ENCODE measurements around the gene CCDC85B.

CCDC85B gene

GRCh38 chr11:65851811-65852507, 38.5 kb upstream of the CCDC85B start:
- H3K9me3 ChIP-seq (ENCODE audit: control insufficient read depth, low read length), result no peaks in the 10 kb centered on the region
- WGBS, 2 experiments (ENCODE audit: insufficient coverage in 2 of 2), result 94 to 98% methylated on average over 8 to 10 of the region's 10 CpGs
- H3K27ac ChIP-seq (ENCODE audit: low read depth, low read length, severe bottlenecking), result no peak overlapping the region
- H3K36me3 ChIP-seq (ENCODE audit: control insufficient read depth, insufficient read depth, low read length), result peaks cover 59% of the 10 kb centered on the region
- peaks cover 17% of the 10 kb centered on the region for H3K4me1 ChIP-seq (ENCODE audit: control insufficient read depth, insufficient read depth, low read length, poor library complexity, severe bottlenecking)
- H3K4me3 ChIP-seq (ENCODE audit: extremely low read depth, insufficient read depth, low read length, poor library complexity, severe bottlenecking), result no peak overlapping the region

GRCh38 chr11:65852508-65853245, 37.8 kb upstream of the CCDC85B start:
- Histone ChIP-seq H3K9me3 (ENCODE audit: control insufficient read depth, low read length) (no peaks in the 10 kb centered on the region), H3K27ac (ENCODE audit: low read depth, low read length, severe bottlenecking) (peak overlapping the region; percentile 16), H3K4me1 (ENCODE audit: control insufficient read depth, insufficient read depth, low read length, poor library complexity, severe bottlenecking) (peaks cover 17% of the 10 kb centered on the region), H3K4me3 (ENCODE audit: extremely low read depth, insufficient read depth, low read length, poor library complexity, severe bottlenecking) (no peak overlapping the region), H3K36me3 (ENCODE audit: control insufficient read depth, insufficient read depth, low read length) (peaks cover 59% of the 10 kb centered on the region)
- 96 to 97% methylated on average over 29 to 32 of the region's 33 CpGs for WGBS, 2 experiments (ENCODE audit: insufficient coverage in 2 of 2)

- Histone ChIP-seq H3K4me1 (ENCODE audit: control insufficient read depth, insufficient read depth, low read length, poor library complexity, severe bottlenecking) (peaks cover 17% of the 10 kb centered on the region), H3K27ac (ENCODE audit: low read depth, low read length, severe bottlenecking) (peak overlapping the region; percentile 16), H3K36me3 (ENCODE audit: control insufficient read depth, insufficient read depth, low read length) (peaks cover 59% of the 10 kb centered on the region), H3K4me3 (ENCODE audit: extremely low read depth, insufficient read depth, low read length, poor library complexity, severe bottlenecking) (no peak overlapping the region), H3K9me3 (ENCODE audit: control insufficient read depth, low read length) (no peaks in the 10 kb centered on the region)
- WGBS, 2 experiments (ENCODE audit: insufficient coverage in 2 of 2), result 91 to 94% methylated on average over 4 to 6 of the region's 6 CpGs
Observed at GRCh38 chr11:65853246-65853979, 37.1 kb upstream of the CCDC85B start.

- Histone ChIP-seq H3K4me1 (ENCODE audit: control insufficient read depth, insufficient read depth, low read length, poor library complexity, severe bottlenecking) (peaks cover 17% of the 10 kb centered on the region), H3K4me3 (ENCODE audit: extremely low read depth, insufficient read depth, low read length, poor library complexity, severe bottlenecking) (no peak overlapping the region), H3K36me3 (ENCODE audit: control insufficient read depth, insufficient read depth, low read length) (peaks cover 59% of the 10 kb centered on the region), H3K27ac (ENCODE audit: low read depth, low read length, severe bottlenecking) (no peak overlapping the region), H3K9me3 (ENCODE audit: control insufficient read depth, low read length) (no peaks in the 10 kb centered on the region)
- 92 to 97% methylated on average over 4 of the region's 4 CpGs for WGBS, 2 experiments (ENCODE audit: insufficient coverage in 2 of 2)
Observed at GRCh38 chr11:65854161-65854592, 36.3 kb upstream of the CCDC85B start.

GRCh38 chr11:65854852-65855837, 35.3 kb upstream of the CCDC85B start:
- no peaks in the 10 kb centered on the region for H3K9me3 ChIP-seq (ENCODE audit: control insufficient read depth, low read length)
- 97% methylated on average over 10 to 11 of the region's 15 CpGs for WGBS, 2 experiments (ENCODE audit: insufficient coverage in 2 of 2)
- H3K27ac ChIP-seq (ENCODE audit: low read depth, low read length, severe bottlenecking), result no peak overlapping the region
- H3K4me3 ChIP-seq (ENCODE audit: extremely low read depth, insufficient read depth, low read length, poor library complexity, severe bottlenecking), result no peak overlapping the region
- peaks cover 17% of the 10 kb centered on the region for H3K4me1 ChIP-seq (ENCODE audit: control insufficient read depth, insufficient read depth, low read length, poor library complexity, severe bottlenecking)
- peaks cover 59% of the 10 kb centered on the region for H3K36me3 ChIP-seq (ENCODE audit: control insufficient read depth, insufficient read depth, low read length)

- no peak overlapping the region for H3K27ac ChIP-seq (ENCODE audit: low read depth, low read length, severe bottlenecking)
- H3K4me1 ChIP-seq (ENCODE audit: control insufficient read depth, insufficient read depth, low read length, poor library complexity, severe bottlenecking), result peaks cover 17% of the 10 kb centered on the region
- 94 to 96% methylated on average over 15 of the region's 15 CpGs for WGBS, 2 experiments (ENCODE audit: insufficient coverage in 2 of 2)
- peaks cover 59% of the 10 kb centered on the region for H3K36me3 ChIP-seq (ENCODE audit: control insufficient read depth, insufficient read depth, low read length)
- H3K4me3 ChIP-seq (ENCODE audit: extremely low read depth, insufficient read depth, low read length, poor library complexity, severe bottlenecking), result peak overlapping the region; percentile 95
- no peaks in the 10 kb centered on the region for H3K9me3 ChIP-seq (ENCODE audit: control insufficient read depth, low read length)
Observed at GRCh38 chr11:65855927-65856363, 34.5 kb upstream of the CCDC85B start.

GRCh38 chr11:65856689-65857499, 33.6 kb upstream of the CCDC85B start:
- Histone ChIP-seq H3K4me1 (ENCODE audit: control insufficient read depth, insufficient read depth, low read length, poor library complexity, severe bottlenecking) (peaks cover 22% of the 10 kb centered on the region), H3K27ac (ENCODE audit: low read depth, low read length, severe bottlenecking) (peak overlapping the region; percentile 94), H3K4me3 (ENCODE audit: extremely low read depth, insufficient read depth, low read length, poor library complexity, severe bottlenecking) (peak overlapping the region; percentile 95), H3K36me3 (ENCODE audit: control insufficient read depth, insufficient read depth, low read length) (peaks cover 54% of the 10 kb centered on the region), H3K9me3 (ENCODE audit: control insufficient read depth, low read length) (no peaks in the 10 kb centered on the region)
- 0 to 1% methylated on average over 53 to 54 of the region's 57 CpGs for WGBS, 2 experiments (ENCODE audit: insufficient coverage in 2 of 2)

- H3K4me1 ChIP-seq (ENCODE audit: control insufficient read depth, insufficient read depth, low read length, poor library complexity, severe bottlenecking), result peaks cover 28% of the 10 kb centered on the region
- 0% methylated on average over 25 to 46 of the region's 49 CpGs for WGBS, 2 experiments (ENCODE audit: insufficient coverage in 2 of 2)
- H3K9me3 ChIP-seq (ENCODE audit: control insufficient read depth, low read length), result no peaks in the 10 kb centered on the region
- H3K27ac ChIP-seq (ENCODE audit: low read depth, low read length, severe bottlenecking), result peak overlapping the region; percentile 94
- peak overlapping the region; percentile 95 for H3K4me3 ChIP-seq (ENCODE audit: extremely low read depth, insufficient read depth, low read length, poor library complexity, severe bottlenecking)
- H3K36me3 ChIP-seq (ENCODE audit: control insufficient read depth, insufficient read depth, low read length), result peaks cover 54% of the 10 kb centered on the region
Observed at GRCh38 chr11:65857500-65857852, 33.0 kb upstream of the CCDC85B start.

GRCh38 chr11:65857853-65858680, 32.4 kb upstream of the CCDC85B start, which contains the start of gene CFL1:
Gene CFL1 (minus strand): TSS chr11:65858180. CDS start chr11:65858099, 81 bp downstream.
- H3K36me3 ChIP-seq (ENCODE audit: control insufficient read depth, insufficient read depth, low read length), result peaks cover 54% of the 10 kb centered on the region
- 0 to 1% methylated on average over 66 to 80 of the region's 92 CpGs for WGBS, 2 experiments (ENCODE audit: insufficient coverage in 2 of 2)

More at GRCh38 chr11:65857853-65858680, 32.4 kb upstream of the CCDC85B start, which contains the start of gene CFL1:
- Histone ChIP-seq H3K4me1 (ENCODE audit: control insufficient read depth, insufficient read depth, low read length, poor library complexity, severe bottlenecking) (peaks cover 30% of the 10 kb centered on the region), H3K27ac (ENCODE audit: low read depth, low read length, severe bottlenecking) (peak within 1 kb of the TSS; percentile 94), H3K4me3 (ENCODE audit: extremely low read depth, insufficient read depth, low read length, poor library complexity, severe bottlenecking) (peak within 1 kb of the TSS; percentile 95), H3K9me3 (ENCODE audit: control insufficient read depth, low read length) (no peaks in the 10 kb centered on the region)
